Activated T-cell treated with anti-CD3 and anti-CD28 coated beads for 4 hours (primary cell): ENCODE data around the gene RANBP2.
A peak's percentile ranks its signal among the peaks of the same experiment; 100 is the strongest.
"Not testable (repeated sequence)": the region's sequence is repeated elsewhere in the genome, so short reads cannot be mapped to it uniquely, and the experiment has no call there.

ENCODE experiments used
- DNase-seq: peaks from one replicate; pipeline ENCODE4 v3.0.0-alpha.2; 2020

The RANBP2 gene

DNA sequence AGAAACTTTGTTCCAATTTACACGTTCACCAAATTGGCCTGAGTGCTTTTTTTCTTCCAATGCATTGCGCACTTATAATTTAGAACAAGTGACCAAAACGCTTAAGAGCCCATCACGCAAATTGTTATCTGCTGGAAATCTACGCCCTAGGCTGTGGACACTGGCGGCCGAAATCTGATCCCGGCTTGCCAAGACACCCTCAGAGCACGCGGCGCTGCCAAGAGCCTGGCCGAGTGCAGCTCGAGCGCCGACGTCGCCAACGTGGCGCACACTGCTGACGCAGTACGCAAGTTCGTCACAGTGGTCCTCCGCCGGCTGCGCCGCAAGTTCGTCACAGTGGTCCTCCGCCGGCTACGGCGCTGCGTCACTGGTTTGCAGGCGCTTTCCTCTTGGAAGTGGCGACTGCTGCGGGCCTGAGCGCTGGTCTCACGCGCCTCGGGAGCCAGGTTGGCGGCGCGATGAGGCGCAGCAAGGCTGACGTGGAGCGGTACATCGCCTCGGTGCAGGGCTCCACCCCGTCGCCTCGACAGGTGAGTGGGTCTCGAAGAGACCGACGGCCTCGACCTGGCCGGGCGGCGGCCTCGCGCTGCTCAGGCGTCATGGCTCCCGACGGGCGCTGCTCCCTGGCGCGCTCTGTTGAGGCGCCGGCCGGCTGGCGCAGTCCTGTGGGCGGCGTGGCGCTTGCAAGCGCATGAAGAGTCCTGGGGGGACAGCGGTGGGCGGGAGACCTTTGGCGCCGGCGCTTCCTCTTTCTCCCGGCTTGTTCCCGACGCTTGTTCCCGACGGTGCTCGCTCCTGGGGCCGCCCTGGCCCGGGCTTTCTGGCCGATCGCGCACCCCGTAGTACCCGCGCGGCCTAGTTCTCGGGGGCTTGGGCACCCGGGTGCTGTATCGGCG, at the start of gene RANBP2:
Gene RANBP2, plus strand, starts transcription at position 334 of the 896 bp plus-strand sequence. Its CDS starts 125 bp downstream, at position 459.
- DNase-seq, result peak; percentile 88

DNA sequence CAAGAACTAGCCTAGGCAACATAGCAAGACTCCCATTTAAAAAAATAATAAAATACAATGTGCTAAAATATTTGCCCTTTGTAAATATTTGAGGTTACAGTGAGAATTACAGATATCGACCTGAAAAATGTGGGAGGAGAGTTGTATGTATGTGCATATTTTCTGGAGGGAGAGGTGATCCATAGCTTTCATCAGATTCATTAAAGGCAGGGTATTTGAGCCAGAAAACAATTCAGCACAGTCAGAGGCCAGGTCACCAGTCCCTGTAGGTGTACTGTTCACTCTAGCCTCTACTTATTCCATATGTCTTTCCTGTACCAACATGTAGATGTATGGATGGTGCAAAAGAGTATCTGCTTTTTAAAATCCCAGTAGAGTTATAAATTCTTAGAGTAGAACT, 49.0 kb upstream of the RANBP2 start:
- not testable (repeated sequence) for DNase-seq

DNA sequence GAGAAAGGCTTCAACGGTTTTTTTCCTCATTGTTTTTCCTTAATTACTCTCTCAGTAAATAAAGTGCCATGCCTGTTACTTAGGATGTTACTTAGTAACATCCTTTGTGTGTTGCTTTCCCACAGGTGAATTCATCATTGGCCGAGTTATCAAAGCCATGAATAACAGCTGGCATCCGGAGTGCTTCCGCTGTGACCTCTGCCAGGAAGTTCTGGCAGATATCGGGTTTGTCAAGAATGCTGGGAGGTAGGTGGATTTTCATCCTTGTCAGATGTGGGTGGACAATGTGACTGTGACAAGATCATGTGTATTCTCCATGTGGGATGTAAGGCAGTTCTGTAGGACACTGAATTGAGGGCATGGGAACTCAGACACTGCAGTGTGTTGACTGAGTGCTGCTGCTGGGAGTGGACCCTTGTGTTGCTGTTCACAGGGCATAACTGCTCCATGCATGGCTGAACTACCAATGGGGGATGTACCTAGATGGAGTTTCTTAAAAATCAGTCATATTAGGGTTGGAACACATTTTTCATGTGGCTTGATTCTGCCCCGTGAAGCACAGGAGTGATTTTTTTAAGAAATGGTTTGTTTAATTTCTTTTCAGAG, 47.0 kb upstream of the RANBP2 start:
- not testable (repeated sequence) for DNase-seq

DNA sequence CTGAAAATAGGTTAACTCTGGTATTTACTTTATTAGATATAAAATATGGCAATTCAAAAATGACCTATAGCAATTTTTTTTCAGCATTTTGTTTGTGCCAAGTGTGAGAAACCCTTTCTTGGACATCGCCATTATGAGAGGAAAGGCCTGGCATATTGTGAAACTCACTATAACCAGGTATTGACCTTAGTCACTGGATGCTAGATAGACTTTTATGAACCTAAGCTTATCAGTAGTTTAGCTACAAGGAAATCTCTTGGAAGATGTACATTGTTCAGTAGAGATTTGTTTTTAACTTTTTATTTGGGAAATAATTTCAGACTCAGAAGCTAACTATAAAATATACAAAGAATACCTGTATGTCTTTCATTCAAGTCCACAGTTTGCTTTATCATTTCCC, 42.8 kb upstream of the RANBP2 start:
- DNase-seq, result not testable (repeated sequence)

DNA sequence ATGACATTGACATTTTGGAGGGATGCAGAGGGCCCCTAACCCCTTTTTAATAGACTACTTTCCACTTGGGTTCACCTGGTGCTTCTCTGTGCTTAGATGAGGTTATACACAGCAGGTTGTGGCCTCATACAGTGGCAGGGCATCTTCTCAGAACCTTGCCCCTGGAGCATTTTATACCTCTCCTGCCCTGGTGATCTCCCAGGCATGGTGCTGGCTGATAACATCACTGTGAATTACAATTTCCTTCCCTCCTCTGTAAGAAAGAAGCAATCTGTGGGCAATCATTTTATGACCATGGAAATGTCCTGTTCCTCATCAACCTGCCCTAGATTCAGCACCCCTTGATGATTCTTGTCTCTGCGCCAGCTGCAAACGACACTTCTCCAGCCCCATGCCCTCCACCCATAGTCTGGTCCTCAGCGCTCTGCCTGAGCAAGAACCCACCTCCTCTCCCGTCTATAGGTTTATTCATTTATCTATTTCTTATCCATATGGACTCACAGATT, 42.0 kb upstream of the RANBP2 start:
- not testable (repeated sequence) for DNase-seq

DNA sequence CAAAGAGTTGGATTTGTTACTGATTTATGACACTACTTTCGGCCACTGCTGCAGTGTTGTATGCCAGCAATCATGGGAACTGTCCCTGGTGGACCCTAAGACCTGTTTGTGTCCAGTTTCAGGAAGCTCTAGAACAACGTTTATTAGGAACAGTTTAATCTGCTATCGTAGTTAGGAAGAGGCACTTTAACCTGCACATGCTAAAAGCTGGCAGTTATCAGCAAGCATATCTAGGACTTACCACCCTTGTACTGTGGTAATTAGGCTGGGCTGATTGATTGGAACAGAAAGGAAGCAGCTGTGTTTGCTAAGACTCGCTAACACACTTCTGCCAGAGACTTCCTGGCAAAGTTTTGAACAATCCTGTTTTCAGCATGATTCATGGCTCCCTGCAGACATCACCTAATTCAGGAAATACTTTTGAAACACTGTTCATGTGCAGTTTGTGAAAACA, 41.1 kb upstream of the RANBP2 start:
- not testable (repeated sequence) for DNase-seq

DNA sequence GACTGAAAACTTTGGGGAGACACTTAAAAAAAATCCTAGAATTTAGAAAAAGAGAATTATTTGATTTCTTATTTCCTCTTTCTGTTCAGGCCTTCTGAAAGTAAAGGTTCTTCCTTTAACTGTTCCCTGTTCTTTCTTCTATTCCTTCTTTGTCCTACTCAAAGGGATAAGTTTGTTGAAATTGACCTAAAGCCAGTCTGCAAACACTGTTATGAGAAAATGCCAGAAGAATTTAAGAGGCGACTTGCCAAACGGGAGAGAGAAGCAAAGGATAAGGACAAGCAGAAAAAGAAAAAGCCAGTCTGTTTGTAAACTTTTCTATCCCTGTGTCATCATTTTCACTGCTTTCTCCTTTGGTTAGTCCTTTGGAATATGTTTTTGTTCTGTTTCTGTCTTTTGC, 38.5 kb upstream of the RANBP2 start:
- DNase-seq, result not testable (repeated sequence)

DNA sequence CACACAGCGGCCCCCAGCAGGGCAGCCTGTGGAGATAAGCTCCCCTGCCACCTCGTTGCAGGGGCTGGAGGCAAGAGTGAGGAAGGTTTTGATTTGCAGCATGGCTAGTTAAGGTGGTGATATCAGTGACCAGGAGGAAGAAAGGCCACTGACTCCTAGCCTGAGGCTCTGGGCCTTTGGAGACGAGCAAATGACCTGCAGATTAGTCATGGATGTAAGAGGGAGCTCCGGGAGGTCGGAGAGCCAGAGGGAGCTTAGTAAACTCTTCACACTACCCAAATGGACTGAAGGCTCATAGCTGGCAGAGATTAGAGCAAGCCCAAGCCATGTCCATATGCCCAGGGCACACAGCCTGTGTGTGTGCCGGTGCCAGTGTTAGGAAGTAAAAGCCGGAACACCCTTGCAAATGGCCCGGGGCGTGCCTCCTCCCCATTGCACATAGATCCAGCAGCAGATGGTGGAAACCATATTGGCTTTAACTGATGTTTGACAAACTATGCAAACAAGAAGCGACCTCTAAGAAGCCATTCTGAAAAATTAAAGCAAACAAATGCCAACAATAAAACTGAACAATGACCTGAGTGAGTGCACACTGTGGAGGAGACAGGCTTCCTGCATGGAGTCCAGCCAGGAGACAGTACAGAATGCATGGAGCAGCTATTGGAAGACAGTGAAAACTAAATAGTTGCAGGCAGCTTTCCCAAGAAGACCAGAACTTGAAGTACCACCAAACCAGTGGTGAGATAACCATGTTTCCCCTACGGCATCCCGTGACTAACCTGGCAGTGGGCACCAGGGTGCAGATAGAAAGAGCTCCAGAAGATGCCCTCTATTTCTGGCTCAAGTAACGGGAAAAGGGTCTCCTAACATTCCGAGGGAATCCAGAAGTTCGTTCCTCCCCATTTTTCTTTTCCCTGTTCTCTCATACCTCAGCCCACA, 30.2 kb upstream of the RANBP2 start:
- DNase-seq, result not testable (repeated sequence)

DNA sequence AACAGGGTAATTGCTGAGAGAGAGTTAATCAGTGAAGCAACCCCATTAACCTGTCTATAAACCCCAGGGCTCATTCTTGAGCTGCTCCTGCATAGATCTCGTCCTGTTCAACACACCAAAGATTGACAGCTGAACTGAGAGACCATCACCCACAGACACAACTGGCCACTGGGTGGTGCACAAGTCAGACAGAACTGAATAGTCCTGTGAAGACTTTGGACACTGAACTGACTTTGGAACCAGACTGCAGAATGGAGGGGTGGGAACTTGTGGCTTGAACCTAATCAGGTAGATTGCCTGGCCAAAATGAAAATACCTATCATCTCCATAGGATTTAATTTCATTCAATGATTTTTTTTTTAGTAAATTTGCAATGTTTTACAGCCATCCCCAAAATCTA, 29.3 kb upstream of the RANBP2 start:
- not testable (repeated sequence) for DNase-seq

DNA sequence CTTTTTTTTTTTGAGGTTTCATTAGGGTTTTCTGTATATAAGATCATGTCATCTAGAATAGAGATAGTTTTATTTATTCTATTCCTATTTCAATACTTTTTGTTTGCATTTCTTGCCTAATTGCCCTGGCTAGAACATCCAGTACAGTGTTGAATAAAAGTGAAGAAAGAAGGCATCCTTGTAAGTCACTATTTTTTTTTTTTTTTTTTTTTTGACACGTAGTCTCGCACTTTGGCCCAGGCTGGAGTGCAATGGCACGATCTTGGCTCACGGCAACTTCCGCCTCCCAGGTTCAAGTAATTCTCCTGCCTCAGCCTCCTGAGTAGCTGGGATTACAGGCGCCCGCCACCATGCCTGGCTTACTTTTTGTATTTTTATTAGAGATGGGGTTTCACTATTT, 27.8 kb upstream of the RANBP2 start:
- no peak for DNase-seq

DNA sequence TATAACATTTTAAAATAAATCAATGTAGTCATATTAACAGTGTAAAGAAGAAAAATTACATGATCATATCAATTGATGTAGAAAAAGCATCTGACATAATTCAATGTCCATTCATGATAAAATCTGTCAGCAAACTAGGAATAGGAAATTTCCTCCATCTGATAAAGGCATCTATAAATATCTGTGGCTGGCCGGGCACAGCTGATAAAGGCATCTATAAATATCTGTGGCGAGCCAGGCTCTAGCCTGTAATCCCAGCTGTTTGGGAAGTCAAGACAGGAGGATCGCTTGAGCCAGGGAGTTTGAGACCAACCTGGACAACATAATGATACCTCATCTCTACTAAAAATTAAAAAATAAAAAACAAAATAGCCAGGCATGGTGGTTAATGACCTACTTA, 18.1 kb upstream of the RANBP2 start:
- DNase-seq, result no peak

DNA sequence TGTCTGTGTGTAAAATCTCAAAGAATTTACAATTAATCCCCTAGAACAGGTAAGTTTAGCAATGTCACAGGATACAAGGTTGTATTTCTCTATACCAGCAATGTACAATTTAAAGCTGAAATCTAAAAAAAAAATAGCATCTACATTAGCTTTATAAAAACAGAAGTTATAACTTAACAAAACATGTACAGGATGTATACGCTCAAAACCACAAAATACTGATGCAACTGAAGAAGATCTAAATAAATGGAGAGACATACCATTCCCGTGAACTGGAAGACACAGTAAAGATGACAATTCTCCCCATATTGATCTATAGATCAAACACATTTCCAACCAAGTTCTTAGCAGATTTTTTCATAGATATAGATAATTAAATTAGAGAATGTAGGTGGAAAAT, 17.5 kb upstream of the RANBP2 start:
- DNase-seq, result no peak

DNA sequence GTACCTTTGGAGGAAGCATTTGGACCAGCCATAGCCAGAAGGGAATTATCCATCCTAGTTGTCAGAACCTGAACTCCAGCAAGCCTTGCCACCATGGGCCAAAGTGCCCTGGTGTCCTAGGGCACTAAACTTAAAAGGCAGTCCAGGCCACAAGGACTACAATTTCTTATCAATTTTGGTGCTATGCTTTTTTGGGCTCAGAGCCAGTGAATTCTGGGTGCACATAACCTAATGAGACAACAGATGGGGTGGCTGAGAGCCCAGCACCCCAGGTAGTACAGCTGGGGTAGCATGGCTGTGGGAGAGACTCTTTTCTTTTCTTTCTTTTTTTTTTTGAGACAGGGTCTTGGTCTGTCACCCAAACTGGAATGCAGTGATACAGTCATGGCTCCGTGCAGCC, 14.4 kb upstream of the RANBP2 start:
- no peak for DNase-seq

DNA sequence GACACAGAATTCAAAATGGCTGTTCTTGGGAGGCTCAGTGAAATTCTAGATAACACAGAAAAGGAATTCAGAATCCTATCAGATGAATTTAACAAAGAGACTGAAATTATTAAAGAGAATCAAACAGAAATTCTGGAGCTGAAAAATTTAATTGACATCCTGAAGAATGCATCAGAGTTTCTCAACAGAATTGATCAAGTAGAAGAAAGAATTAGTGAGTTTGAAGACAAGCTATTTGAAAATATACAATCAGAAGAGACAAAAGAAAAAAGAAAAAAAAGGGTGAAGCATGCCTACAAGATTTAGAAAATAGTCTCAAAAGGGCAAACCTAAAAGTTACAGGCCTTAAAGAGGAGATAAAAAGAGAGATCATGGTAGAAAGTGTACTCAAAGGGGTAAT, 12.0 kb upstream of the RANBP2 start:
- DNase-seq, result no peak

DNA sequence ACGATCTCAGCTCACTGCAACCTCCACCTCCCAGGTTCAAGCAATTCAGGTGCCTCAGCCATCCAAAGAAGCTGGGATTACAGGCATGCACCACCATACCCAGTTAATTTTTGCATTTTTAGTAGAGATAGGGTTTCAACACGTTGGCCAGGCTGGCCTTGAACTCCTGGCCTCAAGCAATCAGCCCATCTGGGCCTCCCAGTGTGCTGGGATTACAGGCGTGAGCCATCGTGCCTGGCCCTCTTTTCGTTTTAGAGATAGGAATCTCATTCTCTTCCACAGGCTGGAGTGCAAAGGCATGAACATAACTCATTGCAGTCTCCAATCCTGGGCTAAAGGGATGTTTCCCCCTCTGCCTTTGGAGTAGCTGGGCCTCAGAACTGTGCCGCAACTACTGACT, 2.3 kb upstream of the RANBP2 start:
- DNase-seq, result not testable (repeated sequence)

DNA sequence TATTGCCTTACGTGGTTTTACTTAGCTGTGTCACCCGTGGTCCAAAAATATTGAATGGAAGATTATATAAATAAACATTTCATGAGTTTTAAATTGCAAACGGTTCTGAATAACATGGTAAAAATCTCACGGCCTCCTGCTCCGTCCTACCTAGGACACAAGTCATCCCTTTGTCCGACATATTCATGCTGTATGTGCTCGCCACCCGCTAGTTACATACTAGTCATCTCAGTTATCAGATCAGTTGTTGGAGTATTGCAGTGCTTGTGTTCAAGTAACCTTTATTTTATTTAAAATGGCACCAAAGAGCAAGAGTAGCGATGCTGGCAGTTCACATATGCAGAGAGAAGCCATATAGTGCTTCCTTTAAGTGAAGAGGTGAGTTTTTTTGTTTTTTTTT, 6.8 kb downstream of the RANBP2 start:
- DNase-seq, result not testable (repeated sequence)

DNA sequence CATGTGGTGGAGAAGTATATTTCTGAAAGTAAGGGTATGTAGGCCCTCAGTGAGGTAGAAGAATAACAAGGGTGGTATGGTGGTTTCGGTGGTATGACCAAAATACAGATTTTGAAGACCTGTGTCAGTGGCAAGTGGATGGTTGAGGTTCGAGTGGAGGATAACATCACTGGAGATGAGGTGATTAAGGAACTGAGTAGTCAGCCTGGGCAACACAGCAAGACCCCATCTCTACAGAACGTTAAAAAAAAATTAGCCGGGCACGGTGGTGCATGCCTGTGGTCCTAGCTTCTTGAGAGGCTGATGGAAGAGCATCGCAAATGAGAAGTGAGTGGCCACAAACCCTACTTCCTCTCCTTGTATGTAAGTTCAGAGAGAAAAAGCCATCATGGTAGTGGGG, 15.4 kb downstream of the RANBP2 start:
- DNase-seq, result not testable (repeated sequence)

DNA sequence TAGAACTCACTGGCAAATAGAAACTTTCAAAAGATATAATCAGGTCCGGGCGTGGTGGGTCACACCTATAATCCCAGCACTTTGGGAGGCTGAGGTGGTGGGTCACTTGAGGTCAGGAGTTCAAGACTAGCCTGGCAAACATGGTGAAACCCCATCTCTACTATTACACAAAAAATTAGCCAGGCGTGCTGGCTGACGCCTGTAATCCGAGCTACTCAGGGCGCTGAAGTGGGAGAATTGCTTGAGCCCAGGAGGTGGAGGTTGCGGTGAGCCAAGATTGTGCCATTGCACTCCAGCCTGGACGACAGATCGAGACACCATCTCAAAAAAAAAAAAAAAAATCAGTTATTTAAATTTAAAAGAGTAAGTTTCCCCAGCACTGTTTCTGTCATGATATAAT, 38.7 kb downstream of the RANBP2 start:
- not testable (repeated sequence) for DNase-seq

DNA sequence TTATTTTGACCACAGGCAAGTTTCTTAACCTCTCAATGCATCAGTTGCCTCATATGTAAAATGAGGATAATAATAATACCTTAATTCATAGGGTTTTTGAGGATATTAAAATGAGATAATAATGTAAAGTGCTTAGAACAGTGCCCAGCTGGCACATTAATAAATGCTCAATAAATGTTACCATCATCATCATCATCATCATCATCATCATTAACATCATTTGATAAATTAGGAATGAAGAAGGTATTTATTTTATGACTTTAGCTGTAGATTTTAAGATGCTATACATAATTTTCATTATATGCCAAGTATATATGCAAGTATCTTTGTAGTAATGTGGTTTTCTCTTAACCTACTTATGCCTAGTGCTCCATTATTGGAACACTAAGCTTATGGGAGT, 43.3 kb downstream of the RANBP2 start:
- DNase-seq, result not testable (repeated sequence)

DNA sequence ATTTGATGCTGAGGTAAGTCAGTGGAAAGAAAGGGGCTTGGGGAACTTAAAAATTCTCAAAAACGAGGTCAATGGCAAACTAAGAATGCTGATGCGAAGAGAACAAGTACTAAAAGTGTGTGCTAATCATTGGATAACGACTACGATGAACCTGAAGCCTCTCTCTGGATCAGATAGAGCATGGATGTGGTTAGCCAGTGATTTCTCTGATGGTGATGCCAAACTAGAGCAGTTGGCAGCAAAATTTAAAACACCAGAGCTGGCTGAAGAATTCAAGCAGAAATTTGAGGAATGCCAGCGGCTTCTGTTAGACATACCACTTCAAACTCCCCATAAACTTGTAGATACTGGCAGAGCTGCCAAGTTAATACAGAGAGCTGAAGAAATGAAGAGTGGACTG, 47.4 kb downstream of the RANBP2 start:
- DNase-seq, result not testable (repeated sequence)

DNA sequence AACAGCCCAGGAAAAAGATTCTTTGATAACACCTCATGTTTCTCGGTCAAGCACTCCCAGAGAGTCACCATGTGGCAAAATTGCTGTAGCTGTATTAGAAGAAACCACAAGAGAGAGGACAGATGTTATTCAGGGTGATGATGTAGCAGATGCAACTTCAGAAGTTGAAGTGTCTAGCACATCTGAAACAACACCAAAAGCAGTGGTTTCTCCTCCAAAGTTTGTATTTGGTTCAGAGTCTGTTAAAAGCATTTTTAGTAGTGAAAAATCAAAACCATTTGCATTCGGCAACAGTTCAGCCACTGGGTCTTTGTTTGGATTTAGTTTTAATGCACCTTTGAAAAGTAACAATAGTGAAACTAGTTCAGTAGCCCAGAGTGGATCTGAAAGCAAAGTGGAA, 48.6 kb downstream of the RANBP2 start:
- not testable (repeated sequence) for DNase-seq

DNA sequence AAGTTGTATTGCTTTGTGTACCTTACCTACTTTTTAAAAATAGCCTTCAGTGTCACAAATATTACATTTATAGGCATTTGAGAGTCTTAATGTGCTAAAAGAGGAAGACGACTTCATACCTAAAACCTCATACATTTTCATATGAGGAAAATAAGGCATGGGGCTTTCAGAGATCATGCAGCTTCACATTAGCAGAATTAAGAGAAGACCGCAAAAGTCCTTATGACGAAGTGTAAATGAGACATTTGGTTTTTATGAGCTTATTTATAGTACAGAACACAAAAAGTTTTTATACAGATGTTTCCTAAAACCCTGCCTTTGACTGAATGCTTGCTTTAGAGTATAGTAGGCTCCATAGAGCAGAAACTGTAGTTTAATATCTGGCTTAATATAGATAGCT, 57.2 kb downstream of the RANBP2 start:
- no peak for DNase-seq

DNA sequence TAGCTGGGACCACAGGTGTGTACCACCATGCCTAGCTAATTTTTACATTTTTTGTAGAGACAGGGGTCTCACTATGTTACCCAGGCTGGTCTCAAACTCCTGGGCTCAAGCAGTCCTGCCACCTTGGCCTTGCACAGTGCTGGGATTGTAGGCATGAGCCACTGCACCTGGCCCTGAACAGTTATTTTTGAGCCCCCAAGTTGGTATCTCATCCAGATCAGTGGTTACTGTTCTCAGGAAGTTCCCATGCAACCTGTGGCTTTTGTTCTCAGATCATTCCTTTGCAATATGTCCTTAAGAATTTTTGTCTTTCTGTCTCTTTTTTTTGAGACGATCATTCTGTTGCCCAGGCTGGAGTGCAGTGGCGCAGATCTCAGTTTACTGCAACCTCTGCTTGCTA, 59.6 kb downstream of the RANBP2 start:
- DNase-seq, result no peak
